ENCODE measurements around the gene TH. TPM values are rescaled to one million over a fixed set of nuclear protein-coding genes. Genes with fewer than 3 reads are reported as not detected.

TH gene
- total and polyA plus RNA-seq, 2 of the 8 experiments (the other 6 are each of a cell fraction or from before 2014, with no cell fraction given): 0.09 TPM; not detected in 1

DNA sequence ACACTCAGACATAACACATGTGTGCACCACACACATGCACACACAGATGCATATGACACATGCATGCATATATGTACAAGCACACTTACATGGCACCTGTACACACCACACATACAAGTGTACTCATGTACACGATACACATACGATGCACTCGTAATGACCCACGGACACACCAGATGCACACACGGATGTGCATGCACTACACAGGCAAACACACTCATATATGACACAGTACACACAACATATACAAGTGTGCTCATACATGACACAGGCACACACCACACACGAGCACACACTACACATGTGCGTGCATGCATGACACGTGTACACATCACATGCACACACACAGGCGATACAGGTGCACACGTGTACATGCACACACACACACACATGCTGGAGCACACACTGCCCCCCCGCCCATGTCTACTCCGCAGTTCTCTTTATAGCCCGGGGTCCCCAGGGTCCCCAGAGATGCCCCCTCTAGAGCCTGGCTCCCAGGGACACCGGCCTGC lies 4.8 kb upstream of the TH start (continued):
- TF ChIP-seq, protein P1, sequence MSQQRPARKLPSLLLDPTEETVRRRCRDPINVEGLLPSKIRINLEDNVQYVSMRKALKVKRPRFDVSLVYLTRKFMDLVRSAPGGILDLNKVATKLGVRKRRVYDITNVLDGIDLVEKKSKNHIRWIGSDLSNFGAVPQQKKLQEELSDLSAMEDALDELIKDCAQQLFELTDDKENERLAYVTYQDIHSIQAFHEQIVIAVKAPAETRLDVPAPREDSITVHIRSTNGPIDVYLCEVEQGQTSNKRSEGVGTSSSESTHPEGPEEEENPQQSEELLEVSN (IDR thresholded peaks at IDR 0.05): no peak
- no peak for TF ChIP-seq CREB1 (IDR thresholded peaks at IDR 0.05)
- no peak for TF ChIP-seq CHD1 (IDR thresholded peaks at IDR 0.05; ENCODE audit: low read depth, low read length)
